H4 (cell line): ENCODE results near the gene DYSF. TPM values are rescaled to one million over a fixed set of nuclear protein-coding genes. Genes with fewer than 3 reads are reported as not detected.

Experiments used
- DNase-seq: peaks from one replicate; pipeline ENCODE4 v3.0.0-alpha.2; 2015; ENCODE audit warnings: low spot score
- total RNA-seq: library from RNA; depleted of rRNA; stranded (reverse); fragments of >200 nt; shearing (Covaris generic); gene quantifications from 2 replicates; pipeline ENCODE4 v1.2.3, GENCODE V29; 2014

Gene DYSF
- total RNA-seq, 1 experiment from 2014 or later: 0.43 TPM

GRCh38 chr2:71502941-71503738 is 49.8 kb downstream of the DYSF start:
- no peak for DNase-seq

- DNase-seq: no peak
Observed at GRCh38 chr2:71503837-71504236, 50.5 kb downstream of the DYSF start.

GRCh38 chr2:71504611-71505010 is 51.2 kb downstream of the DYSF start:
- no peak for DNase-seq

GRCh38 chr2:71505086-71505769 is 51.9 kb downstream of the DYSF start:
- no peak for DNase-seq

GRCh38 chr2:71505770-71506140 is 52.4 kb downstream of the DYSF start:
- DNase-seq: no peak

GRCh38 chr2:71506222-71507153 is 53.1 kb downstream of the DYSF start:
- no peak for DNase-seq

GRCh38 chr2:71507476-71507875 is 54.1 kb downstream of the DYSF start:
- no peak for DNase-seq

GRCh38 chr2:71510196-71510807 is 56.9 kb downstream of the DYSF start:
- DNase-seq: peak; percentile 51

- DNase-seq: no peak
Observed at GRCh38 chr2:71510938-71511337, 57.6 kb downstream of the DYSF start.

GRCh38 chr2:71511776-71512175 is 58.4 kb downstream of the DYSF start:
- no peak for DNase-seq

GRCh38 chr2:71512386-71512785 is 59.0 kb downstream of the DYSF start:
- DNase-seq: no peak

GRCh38 chr2:71513096-71513495 is 59.7 kb downstream of the DYSF start:
- DNase-seq: no peak

GRCh38 chr2:71513721-71514120 is 60.4 kb downstream of the DYSF start:
- DNase-seq: no peak

GRCh38 chr2:71516253-71516888 is 63.0 kb downstream of the DYSF start:
- DNase-seq: no peak

- DNase-seq: no peak
Observed at GRCh38 chr2:71517851-71518250, 64.5 kb downstream of the DYSF start.

GRCh38 chr2:71521436-71521950 is 68.1 kb downstream of the DYSF start:
- DNase-seq: no peak

- DNase-seq: no peak
Observed at GRCh38 chr2:71524476-71524875, 71.1 kb downstream of the DYSF start.

GRCh38 chr2:71526141-71526540 is 72.8 kb downstream of the DYSF start:
- no peak for DNase-seq

GRCh38 chr2:71526975-71527374 is 73.6 kb downstream of the DYSF start:
- no peak for DNase-seq

- no peak for DNase-seq
Observed at GRCh38 chr2:71528131-71528591, 74.8 kb downstream of the DYSF start.

GRCh38 chr2:71528749-71529148 is 75.4 kb downstream of the DYSF start:
- no peak for DNase-seq
